CD14-positive monocyte (primary cell): ENCODE data around the gene KLHL6. TPM values are rescaled to one million over a fixed set of nuclear protein-coding genes. Genes with fewer than 3 reads are reported as not detected.

ENCODE experiments used
- DNase-seq, 3 donors: peaks; one replicate each; pipeline ENCODE4 v3.0.0-alpha.2; 2011 to 2022
- H2AFZ ChIP-seq: 2 replicates; pipeline ENCODE4 v1.6.0; 2012; ENCODE audit warnings: mild to moderate bottlenecking, low read depth, low read length, inconsistent platforms; ENCODE audit not compliant: insufficient read depth, poor library complexity, severe bottlenecking
- H3K27ac ChIP-seq, 2 donors: 1 replicate in 1 of 2; 2 replicates in 1 of 2; pipeline ENCODE4 v1.5.1; 2012 to 2013; ENCODE audit warnings: low read length in 2 of 2, control low read depth in 1 of 2, inconsistent platforms in 1 of 2, low read depth in 1 of 2, mild to moderate bottlenecking in 1 of 2
- H3K27me3 ChIP-seq, 2 donors: one replicate each; pipeline versions ENCODE4 v1.6.0 to v1.6.1; 2011 to 2013; ENCODE audit warnings: low read length in 2 of 2; ENCODE audit not compliant: control insufficient read depth in 2 of 2, insufficient read depth in 2 of 2
- H3K36me3 ChIP-seq, 2 donors: replicated peaks in 1 of 2; 1 replicate in 1 of 2; 2 replicates in 1 of 2; pipeline versions ENCODE4 v1.5.1 to v1.6.1; 2012 to 2013; ENCODE audit warnings: low read length in 2 of 2, control low read depth in 1 of 2, inconsistent platforms in 1 of 2, mild to moderate bottlenecking in 1 of 2; ENCODE audit not compliant: insufficient read depth in 2 of 2, control insufficient read depth in 1 of 2
- H3K4me1 ChIP-seq, 2 donors: 1 replicate in 1 of 2; 2 replicates in 1 of 2; pipeline versions ENCODE4 v1.5.1 to v1.6.1; 2012 to 2013; ENCODE audit warnings: low read length in 2 of 2, control low read depth in 1 of 2, inconsistent platforms in 1 of 2, mild to moderate bottlenecking in 1 of 2, moderate library complexity in 1 of 2; ENCODE audit not compliant: insufficient read depth in 2 of 2, control insufficient read depth in 1 of 2
- H3K4me2 ChIP-seq: replicated peaks from 2 replicates; pipeline ENCODE3; 2012; ENCODE audit warnings: low read length, moderate library complexity, mild to moderate bottlenecking; ENCODE audit not compliant: poor library complexity, severe bottlenecking; ENCODE audit errors: extremely low read depth
- H3K4me3 ChIP-seq, 3 experiments: fragments of 200-600 bp in 1 of 3; sonication (generic) in 1 of 3; replicated peaks in 1 of 3; 1 replicate in 2 of 3; 2 replicates in 1 of 3; pipeline ENCODE4 v1.5.1; 2011 to 2013; ENCODE audit warnings: low read length in 3 of 3, mild to moderate bottlenecking in 3 of 3, control low read depth in 2 of 3, low read depth in 2 of 3, inconsistent platforms in 1 of 3, moderate library complexity in 1 of 3
- H3K79me2 ChIP-seq: 2 replicates; pipeline ENCODE4 v1.6.0; 2012; ENCODE audit warnings: mild to moderate bottlenecking, control low read depth, inconsistent platforms, low read length, moderate library complexity; ENCODE audit not compliant: insufficient read depth
- H3K9ac ChIP-seq: 2 replicates; pipeline ENCODE4 v1.6.0; 2017; ENCODE audit warnings: low read length, mild to moderate bottlenecking; ENCODE audit not compliant: insufficient read depth, poor library complexity, severe bottlenecking
- H3K9me3 ChIP-seq, 2 donors: replicated peaks in 1 of 2; 1 replicate in 1 of 2; 2 replicates in 1 of 2; pipeline versions ENCODE4 v1.5.1 to v1.6.1; 2012 to 2013; ENCODE audit warnings: low read length in 2 of 2, control low read depth in 1 of 2; ENCODE audit not compliant: control insufficient read depth in 1 of 2, insufficient read depth in 1 of 2
- H4K20me1 ChIP-seq: 2 replicates; pipeline ENCODE4 v1.6.0; 2012; ENCODE audit warnings: mild to moderate bottlenecking, low read length, control low read depth, moderate library complexity; ENCODE audit not compliant: insufficient read depth
- H3K27ac Mint-ChIP-seq, 7 donors: one replicate each; pipeline ENCODE4 v1.8.0; 2020; ENCODE audit warnings: mild to moderate bottlenecking in 7 of 7, mixed read lengths in 7 of 7, moderate library complexity in 6 of 7, inconsistent platforms in 2 of 7
- H3K27me3 Mint-ChIP-seq, 3 donors: one replicate each; pipeline ENCODE4 v1.8.0; 2021 to 2022; ENCODE audit warnings: low read depth in 3 of 3, mild to moderate bottlenecking in 3 of 3, mixed read lengths in 3 of 3, moderate library complexity in 3 of 3, inconsistent platforms in 1 of 3
- H3K36me3 Mint-ChIP-seq, 2 donors: one replicate each; pipeline ENCODE4 v1.8.0; 2020; ENCODE audit warnings: mixed read lengths in 2 of 2, inconsistent platforms in 1 of 2, mild to moderate bottlenecking in 1 of 2
- H3K4me1 Mint-ChIP-seq: one replicate; pipeline ENCODE4 v1.8.0; 2020; ENCODE audit warnings: mild to moderate bottlenecking, mixed read lengths
- H3K4me3 Mint-ChIP-seq, 2 donors: one replicate each; pipeline ENCODE4 v1.8.0; 2020; ENCODE audit warnings: mild to moderate bottlenecking in 2 of 2, mixed read lengths in 2 of 2, moderate library complexity in 1 of 2
- H3K9me3 Mint-ChIP-seq, 7 donors: one replicate each; pipeline ENCODE4 v1.8.0; 2020 to 2022; ENCODE audit warnings: mixed read lengths in 7 of 7, mild to moderate bottlenecking in 6 of 7, moderate library complexity in 6 of 7, inconsistent platforms in 2 of 7
- CTCF ChIP-seq: fragments of 200-600 bp; IDR thresholded peaks from one replicate; pipeline ENCODE4 v1.8.0; 2022; ENCODE audit warnings: antibody characterized with exemption, mild to moderate bottlenecking
- WGBS: methylation state at CpG from one replicate; pipeline ENCODE4 v1.1.5; 2013; ENCODE audit warnings: missing lambda C conversion rate; ENCODE audit not compliant: insufficient coverage; 5-methylcytosine and 5-hydroxymethylcytosine counted together
- intact Hi-C, 2 donors: fragments of 100-400 bp; cut with micrococcal nuclease; formaldehyde crosslinking; loops; one replicate each; pipeline versions ENCODE4 v1.15.0 to v1.15.1; 2023
- polyA plus RNA-seq, 3 donors: library from polyadenylated mRNA; depleted of rRNA in 1 of 3; unstranded in 2 of 3; stranded (reverse) in 1 of 3; fragments of 300-500 nt in 2 of 3; fragments of >200 nt in 1 of 3; fragmentation: Illumina TruSeq in 2 of 3; gene quantifications; 1 replicate in 2 of 3; 2 replicates in 1 of 3; pipeline ENCODE4 v1.2.3, GENCODE V29; 2012 to 2021

KLHL6 gene
- polyA plus RNA-seq, 3 donors: 5.7 to 15.2 (median 10.6) TPM

DNA sequence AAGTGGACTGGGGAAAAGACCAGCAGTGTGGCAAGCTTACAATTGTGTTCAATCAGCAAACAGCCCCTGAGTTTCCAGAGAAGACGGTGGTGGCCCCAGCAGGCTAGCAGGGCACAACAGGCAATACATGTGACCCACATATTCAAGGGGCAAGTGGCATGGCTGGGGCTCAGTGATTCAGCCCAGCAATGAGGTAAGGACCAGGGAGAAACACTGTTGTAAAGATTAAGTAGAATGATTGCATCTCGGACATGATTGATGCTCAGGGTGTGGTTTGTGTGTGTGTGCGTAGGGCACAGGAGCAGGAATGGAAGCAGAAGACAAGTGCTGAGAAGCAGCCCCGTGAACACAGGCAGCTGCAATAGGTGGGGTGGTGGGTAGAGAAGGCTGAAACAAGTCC is 37.9 kb downstream of the KLHL6 start:
- H3K4me3 ChIP-seq: no peak overlapping the region
- Mint-ChIP-seq H3K4me3 (no peak overlapping the region), H3K9me3 (no peaks in the 10 kb centered on the region), H3K27ac (peak overlapping the region in 5 of 7 donors; percentile 37 to 66 (median 54)), H3K27me3 (peaks cover 0 to 3% (median 0%) of the 10 kb centered on the region in 3 donors), H3K36me3 (peaks cover 54% of the 10 kb centered on the region in 2 donors), H3K4me1 (peaks cover 39% of the 10 kb centered on the region)
- no peak overlapping the region for H3K9ac ChIP-seq
- no peak for TF ChIP-seq CTCF
- H3K27me3 ChIP-seq: no peaks in the 10 kb centered on the region
- peaks cover 2 to 51% of the 10 kb centered on the region in 2 donors for H3K36me3 ChIP-seq
- no peaks in the 10 kb centered on the region for H3K9me3 ChIP-seq
- no peaks in the 10 kb centered on the region for H4K20me1 ChIP-seq
- WGBS: 97% methylated on average over 3 of the region's 4 CpGs
- no peak for DNase-seq
- intact Hi-C loops: loop anchor here in 1 of 2 donors (5.0 kb wide), 1 partner anchor 40 kb away; the partner anchor contains the start of gene KLHL6
- no peaks in the 10 kb centered on the region for H3K79me2 ChIP-seq
- H3K4me1 ChIP-seq: peaks cover 13 to 24% of the 10 kb centered on the region in 2 donors
- H3K4me2 ChIP-seq: no peak overlapping the region
- no peak overlapping the region for H2AFZ ChIP-seq
- H3K27ac ChIP-seq: peak overlapping the region in 1 of 2 donors; percentile 20

- Mint-ChIP-seq H3K27me3 (peaks cover 0 to 3% (median 0%) of the 10 kb centered on the region in 3 donors), H3K4me3 (no peak overlapping the region), H3K4me1 (peaks cover 38% of the 10 kb centered on the region), H3K36me3 (peaks cover 43 to 52% of the 10 kb centered on the region in 2 donors), H3K9me3 (no peaks in the 10 kb centered on the region), H3K27ac (peak overlapping the region; percentile 16 to 91 (median 62))
- H2AFZ ChIP-seq: no peak overlapping the region
- peaks cover under 1 to 42% of the 10 kb centered on the region in 2 donors for H3K36me3 ChIP-seq
- H3K27ac ChIP-seq: peak overlapping the region; percentile 21 to 60
- H3K4me1 ChIP-seq: peaks cover 13 to 24% of the 10 kb centered on the region in 2 donors
- no peak overlapping the region for H3K4me3 ChIP-seq
- no peak for TF ChIP-seq CTCF
- 35% methylated on average over 5 of the region's 9 CpGs for WGBS
- DNase-seq: peak; percentile 40 to 84 (median 54)
- H3K79me2 ChIP-seq: peaks cover 6% of the 10 kb centered on the region
- H3K9ac ChIP-seq: no peak overlapping the region
- no peaks in the 10 kb centered on the region for H3K9me3 ChIP-seq
- intact Hi-C loops: loop anchor here in 1 of 2 donors (5.0 kb wide), 1 partner anchor 41 kb away; the partner anchor contains the start of gene KLHL6
- H3K27me3 ChIP-seq: no peaks in the 10 kb centered on the region
- no peak overlapping the region for H3K4me2 ChIP-seq
- H4K20me1 ChIP-seq: no peaks in the 10 kb centered on the region
These were observed 39.3 kb downstream of the KLHL6 start for GRCh38 chr3:183515968-183516851.
